NOMO-1 treated with dmso at 0.1 percent for 144 hours (cell line): ENCODE results near the gene BAIAP2L1.
"Not testable (repeated sequence)": the region's sequence is repeated elsewhere in the genome, so short reads cannot be mapped to it uniquely, and the experiment has no call there.

Source experiments
- DNase-seq: peaks from one replicate; lab custom pipeline; 2025; ENCODE audit not compliant: unreplicated experiment; lab: John Stamatoyannopoulos, UW

The BAIAP2L1 gene

DNA sequence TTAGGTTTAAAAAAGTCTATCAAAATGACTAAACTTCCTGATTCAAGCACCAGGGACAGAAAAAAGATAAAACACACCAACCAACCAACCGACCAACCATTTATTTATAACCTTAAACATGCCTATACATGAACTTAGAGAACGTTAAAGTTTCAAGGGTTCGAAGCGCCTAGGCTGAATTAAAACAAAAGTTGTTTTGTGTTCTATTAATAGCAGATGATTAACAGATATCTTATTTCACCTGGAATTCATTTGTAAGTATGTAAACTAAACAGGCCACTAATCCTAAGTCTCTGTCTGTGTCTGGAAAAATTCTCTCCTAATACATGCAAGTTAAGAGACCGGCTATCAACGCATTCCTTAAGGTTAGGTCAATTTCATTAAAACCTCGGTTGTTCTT lies 1.4 kb downstream of the BAIAP2L1 start:
- peak; percentile 10 for DNase-seq

DNA sequence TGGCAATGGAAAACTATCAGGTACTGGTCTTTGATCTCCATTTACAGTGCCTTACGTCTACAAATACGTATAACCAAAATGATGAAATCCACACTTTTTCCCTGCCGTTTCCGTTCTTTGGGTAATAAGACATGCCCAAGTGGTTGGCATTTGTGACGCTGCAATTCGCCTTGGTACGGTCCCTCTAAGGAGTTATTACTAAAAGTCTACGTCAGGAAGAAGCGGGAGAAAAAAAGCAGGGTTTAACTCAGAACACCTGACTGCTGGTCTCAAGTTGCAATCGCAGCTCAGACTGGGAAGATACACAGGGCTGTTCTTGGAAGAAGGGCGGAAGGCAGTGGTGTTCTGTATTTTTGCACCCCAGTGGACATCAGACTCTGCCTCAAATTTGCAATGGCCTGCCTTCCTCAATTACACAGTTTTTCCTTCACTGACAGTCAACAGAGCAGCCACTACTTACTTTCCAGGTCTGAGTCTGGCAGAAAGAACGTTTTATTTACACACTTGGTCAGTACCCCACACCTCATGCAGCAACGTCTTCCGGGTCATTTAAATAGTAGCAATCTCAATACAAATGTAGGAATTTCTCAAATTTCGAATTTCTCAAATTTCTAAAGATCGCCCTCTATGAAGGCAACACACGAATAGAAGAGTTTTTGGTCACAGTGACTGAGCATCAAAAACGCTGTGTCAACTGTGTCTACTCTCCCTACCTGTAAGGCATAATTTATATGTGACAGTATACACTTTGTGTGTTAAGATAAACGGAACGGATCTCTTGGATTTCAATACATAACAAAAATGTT lies 2.1 kb downstream of the BAIAP2L1 start:
- DNase-seq, result no peak

DNA sequence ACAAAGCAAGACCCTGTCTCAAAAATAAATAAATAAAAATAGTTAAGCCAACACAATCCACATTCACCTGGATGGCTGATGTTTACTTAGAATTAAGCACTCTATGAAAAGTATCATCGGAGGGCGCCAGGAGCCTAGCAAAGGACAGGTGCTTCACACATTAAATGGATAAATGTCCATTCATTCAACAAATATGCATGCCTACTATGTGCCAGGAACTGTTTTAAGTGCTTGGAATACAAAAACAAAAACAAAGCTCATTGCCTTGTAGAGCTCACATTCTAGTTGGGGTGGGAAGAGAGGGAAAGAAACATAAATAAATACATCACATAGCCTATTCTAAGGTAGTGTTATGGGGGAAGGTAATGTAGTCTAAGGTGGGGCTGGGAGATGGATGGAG lies 4.1 kb downstream of the BAIAP2L1 start:
- no peak for DNase-seq

DNA sequence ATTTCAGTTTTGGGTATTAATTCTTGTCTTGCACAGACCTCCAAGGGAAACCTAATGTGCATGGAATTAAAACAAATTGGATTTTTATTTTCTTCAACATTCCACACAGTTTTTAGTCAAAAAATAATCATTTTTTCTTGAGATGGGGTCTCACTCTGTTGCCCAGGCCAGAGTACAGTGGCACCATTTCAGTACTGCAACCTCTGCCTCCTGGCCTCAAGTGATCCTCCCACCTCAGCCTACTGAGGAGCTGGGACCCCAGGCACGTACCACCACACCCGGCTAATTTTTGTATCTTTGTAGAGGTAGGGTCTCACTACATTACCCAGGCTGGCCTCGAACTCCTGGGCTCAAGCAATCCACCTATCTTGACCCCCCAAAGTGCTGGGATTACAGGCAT lies 4.9 kb downstream of the BAIAP2L1 start:
- no peak for DNase-seq

DNA sequence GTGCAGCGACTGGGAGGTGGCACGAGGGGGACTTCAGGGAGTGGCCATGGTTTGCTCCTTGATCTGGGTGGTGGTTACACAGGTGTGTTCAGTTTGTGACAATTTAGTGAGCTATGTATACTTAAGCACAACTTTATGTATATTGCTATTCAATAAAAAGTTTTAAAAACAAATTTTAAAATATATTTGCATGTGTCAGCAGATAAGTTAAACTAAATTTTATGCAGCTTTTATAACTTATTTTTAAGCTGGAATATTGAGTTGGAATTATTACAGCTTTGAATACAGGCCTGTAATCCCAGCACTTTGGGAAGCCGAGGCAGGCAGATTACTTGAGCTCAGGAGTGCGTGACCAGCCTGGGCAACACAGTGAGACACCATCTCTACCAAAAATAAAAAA lies 5.4 kb downstream of the BAIAP2L1 start:
- DNase-seq, result no peak

DNA sequence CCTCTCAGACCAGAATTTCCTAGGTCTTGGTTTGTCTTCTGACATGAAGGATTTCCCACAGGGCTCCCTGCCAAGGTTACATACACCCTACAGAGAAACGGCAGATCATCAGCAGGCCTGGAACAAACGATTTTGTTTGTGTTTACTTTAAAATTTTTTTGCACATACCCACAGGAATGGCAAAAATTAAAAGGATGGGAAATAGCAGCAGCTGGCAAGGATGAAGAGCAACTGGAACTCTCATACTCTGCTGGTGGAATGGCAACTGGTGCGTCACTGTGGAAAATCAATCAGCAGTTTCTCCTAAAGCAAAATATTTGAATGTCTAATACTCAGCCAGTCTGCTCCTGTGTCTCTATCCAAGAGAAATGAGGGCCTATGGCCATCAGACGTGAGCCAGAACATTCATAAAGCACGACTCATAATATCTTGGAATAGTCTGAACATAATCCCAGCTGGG lies 6.5 kb downstream of the BAIAP2L1 start:
- DNase-seq, result no peak

DNA sequence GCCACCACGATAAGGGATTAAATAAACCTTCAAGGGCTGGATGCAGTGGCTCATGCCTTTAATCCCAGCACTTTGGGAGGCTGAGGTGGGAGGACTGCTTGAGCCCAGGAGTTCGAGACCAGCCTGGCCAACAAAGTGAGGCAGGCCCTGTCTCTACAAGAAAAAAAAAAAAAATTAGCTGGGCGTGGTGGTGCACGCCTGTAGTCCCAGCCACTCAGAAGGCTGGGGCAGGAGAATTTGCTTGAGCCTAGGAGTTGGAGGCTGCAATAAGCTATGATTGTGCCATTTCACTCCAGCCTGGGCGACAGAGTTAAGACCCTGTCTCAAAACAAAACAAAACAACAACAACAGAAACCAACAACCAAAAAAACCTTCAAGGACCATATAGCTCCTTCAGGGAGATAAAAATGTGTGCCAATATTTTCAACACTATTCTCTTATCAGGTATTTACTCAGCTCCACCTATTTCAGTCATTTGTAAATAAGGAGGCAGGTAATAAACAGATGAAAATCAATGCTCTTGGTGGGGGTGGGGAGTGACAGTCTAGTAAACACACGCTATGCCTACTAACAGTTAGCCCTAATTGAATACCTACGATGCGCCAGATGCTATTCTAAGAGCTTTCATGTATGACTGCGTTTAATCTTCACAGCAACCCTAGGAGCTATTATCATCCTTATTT lies 13.2 kb downstream of the BAIAP2L1 start:
- no peak for DNase-seq

DNA sequence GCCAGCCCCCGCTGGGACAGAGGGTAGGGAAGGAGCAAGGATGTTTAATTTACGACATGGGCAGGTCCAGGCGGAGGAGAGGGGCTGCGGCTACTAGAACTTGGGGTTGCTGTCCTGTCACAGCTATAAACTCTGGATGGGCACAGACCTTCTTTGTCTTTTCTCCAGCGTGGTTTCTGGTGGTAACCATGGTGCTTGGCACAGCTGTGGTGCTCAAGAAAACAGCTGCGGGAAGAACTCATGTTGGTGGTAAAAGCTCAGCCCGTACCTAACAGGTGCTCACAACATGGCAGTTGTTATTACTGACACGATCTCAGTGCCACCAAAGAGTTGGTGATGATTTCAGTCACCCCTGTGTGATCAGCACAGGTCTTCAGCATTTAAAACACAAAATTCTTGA lies 13.8 kb downstream of the BAIAP2L1 start:
- no peak for DNase-seq

DNA sequence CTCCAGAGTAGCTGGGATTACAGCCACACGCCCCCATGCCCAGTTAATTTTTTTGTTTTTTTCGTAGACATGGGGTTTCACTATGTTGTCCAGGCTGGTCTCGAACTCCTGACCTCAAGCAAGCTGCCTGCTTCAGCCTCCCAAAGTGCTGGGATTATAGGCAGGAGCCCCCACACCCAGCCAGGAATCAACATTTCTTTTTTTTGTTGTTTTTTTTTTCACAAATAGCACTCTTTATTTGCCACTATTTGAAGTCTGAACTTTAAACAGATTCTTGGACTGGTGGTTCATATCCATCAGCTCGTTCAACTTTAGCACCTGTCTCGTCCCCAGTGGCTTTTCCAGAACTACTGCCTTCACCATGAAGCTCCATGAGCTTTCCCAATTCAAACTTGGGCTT lies 15.4 kb downstream of the BAIAP2L1 start:
- DNase-seq, result not testable (repeated sequence)

DNA sequence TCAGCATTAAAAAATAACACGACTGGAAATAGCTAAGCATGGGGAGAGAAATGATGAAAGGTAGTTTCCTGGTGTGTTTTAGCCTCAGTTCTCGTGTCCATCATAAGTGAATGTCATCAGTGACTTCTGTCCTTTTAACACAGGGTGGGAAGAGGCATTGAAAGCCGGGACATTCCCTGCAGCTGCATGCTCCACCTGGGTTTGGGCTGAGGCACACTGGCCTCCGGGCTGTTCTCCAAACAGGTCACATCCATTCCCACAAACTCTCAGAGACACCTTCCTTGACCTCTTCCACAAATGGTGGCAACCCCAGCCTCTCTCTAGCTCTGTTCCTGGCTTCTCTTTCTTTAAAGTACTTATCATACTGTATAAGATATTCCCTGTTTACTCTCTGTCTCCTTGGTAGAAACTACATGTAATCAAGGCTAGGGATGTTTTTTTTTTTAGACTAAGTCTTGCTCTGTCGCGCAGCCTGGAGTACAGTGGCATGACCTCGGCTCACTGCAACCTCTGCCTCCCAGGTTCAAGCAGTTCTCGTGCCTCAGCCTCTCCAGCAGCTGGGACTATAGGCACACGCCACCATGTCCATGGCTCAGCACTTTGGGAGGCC lies 22.6 kb downstream of the BAIAP2L1 start:
- no peak for DNase-seq

DNA sequence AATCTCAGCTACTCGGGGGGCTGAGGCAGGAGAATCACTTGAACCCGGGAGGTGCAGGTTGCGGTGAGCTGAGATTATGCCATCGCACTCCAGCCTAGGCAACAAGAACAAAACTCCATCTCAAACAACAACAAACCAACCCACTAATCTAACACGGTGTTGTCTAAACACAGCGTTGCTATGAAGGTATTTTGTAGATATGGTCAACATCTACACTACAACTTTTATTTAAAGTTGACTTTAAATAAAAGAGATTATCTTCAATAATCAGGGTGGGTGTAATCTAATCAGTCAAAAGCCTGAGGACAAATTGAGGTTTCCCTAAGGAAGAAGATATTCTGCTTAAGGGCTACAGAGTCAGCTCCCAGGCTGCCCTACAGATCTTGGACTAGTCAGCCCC lies 24.2 kb downstream of the BAIAP2L1 start:
- no peak for DNase-seq

DNA sequence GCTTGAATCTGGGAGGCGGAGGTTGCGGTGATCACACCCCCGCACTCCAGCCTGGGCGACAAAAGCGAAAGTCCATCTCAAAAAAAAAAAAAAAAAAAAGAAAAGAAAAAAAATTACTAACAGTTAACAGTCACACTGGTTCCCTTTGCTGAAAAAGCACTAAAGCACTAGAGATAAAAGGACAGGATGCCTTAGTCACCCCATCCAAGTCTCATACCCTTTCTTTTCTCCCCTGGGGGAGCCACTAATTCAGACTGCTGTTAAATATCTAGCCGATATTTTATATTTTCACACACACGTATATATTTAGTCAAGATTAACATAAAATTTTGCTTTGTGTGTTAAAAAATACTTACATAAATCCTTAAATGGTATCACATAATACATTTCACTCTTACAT lies 25.2 kb downstream of the BAIAP2L1 start:
- DNase-seq, result no peak

DNA sequence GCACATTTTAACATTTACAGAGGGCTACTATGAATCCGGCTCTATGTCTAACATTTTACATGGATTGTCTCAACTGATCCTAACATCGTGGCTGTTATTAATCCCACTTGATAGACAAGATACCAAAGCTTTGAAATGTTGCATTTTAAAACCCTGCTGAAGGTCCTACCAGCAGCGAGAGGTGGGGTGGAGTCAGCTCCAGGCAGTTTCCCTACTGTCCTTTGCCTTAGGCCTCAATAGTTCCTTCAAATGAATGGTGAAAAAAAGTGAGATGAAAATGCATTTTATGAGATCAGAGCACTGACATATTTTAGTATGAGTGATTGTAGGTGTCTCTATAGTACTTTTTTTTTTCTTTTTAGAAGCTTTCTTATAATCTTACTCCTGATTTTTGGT lies 26.6 kb downstream of the BAIAP2L1 start:
- DNase-seq, result no peak

DNA sequence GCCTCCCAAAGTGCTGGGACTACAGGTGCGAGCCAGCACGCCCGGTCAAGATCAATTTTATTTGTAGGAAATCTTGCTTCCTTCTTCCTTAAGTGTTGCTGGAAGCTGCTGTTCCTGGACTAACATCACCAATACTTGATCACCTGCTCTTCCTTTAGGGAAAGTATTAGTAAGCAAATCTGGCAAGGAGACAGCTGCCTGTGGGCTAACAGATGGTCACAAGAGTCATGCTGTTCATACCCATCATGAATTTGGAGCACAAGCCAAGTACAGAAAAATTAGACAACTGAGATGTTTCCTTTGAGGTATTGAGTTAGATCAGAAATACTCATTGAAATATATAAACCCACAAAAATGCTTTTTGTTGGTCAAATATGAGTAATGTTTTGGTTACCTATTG lies 27.9 kb downstream of the BAIAP2L1 start:
- no peak for DNase-seq

DNA sequence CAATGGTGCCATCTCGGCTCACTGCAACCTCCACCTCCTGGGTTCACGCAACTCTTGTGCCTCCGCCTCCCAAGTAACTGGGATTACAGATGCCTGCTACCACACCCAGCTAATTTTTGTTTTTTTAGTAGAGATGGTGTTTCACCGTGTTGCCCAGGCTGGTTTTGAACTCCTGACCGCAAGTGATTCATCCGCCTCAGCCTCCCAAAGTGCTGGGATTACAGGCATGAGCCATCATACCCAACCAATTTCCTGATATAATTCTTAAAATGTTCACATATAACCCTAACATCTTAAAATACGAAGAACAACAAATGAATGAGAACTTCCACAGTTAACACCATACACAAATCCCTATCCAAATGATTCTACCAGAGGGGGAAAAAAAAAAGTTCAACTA lies 31.2 kb downstream of the BAIAP2L1 start:
- no peak for DNase-seq

DNA sequence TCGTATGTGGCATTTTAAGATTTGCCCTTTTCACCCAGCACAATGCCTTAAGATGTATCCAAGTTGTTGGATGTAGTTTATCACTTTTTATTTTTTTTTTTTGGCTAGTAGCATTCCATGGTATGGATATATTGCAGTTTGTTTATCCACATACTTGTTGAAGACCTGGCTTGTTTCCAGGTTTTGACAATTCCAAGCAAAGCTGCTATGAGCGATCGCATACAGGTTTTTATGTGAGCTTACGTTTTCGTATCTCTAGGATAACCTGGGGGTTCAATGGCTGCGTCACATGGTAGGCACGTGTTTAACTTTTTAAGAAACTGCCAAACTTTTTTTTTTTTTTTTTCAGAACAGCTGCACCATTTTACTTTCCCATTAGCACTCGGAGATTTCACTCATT lies 32.2 kb downstream of the BAIAP2L1 start:
- no peak for DNase-seq

DNA sequence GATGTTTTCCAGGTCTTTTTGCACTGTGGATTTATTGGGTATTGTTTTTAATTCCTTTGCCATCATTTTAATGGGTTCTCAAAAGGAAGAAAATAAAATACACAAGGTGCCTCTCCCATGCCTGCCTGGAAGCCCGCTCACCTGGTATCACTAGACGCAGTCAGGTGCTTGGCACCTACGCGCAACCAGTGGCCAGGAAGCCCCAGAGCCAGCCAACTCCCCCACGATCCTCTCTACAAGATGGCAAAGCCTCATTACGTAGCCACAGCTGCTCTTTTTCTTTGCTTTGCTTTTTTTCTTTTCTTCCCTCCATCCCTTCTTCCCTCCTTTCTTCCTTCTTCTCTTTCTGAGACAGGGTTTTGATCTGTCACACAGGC lies 34.3 kb downstream of the BAIAP2L1 start:
- DNase-seq, result no peak

DNA sequence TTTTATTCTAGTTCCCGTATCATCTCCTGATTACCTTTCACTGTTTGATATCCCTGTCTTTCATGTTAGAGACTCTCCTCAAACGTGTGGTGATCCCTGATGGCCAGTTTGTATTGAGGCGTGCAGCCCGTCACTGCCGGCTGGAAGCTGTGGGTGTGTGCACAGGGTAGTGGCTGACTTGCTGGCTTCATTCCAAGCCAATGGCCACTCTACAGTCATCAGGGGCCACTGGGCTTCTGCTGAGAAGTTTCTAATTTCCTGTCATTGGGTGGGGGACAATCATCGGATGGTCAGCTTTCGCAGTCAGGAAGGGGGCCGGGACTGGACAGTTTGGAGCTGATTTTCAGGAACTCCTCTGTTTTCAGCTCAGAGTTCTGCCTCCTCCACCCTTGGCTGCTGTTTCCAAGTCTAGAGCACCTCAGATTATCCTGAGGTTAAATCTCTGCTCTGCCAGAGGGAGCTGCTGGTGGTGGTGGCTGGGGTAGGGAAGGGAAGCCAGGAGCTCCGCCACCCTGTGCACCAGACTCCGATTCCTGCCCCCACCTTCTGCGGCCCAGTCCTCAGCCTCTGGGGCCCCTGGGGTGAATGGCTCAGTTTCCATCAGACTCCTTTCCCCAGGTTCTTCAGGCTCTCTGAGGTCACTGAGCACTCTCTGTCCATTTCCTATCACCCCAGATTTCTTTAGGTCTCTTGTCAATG lies 34.9 kb downstream of the BAIAP2L1 start:
- DNase-seq, result no peak

DNA sequence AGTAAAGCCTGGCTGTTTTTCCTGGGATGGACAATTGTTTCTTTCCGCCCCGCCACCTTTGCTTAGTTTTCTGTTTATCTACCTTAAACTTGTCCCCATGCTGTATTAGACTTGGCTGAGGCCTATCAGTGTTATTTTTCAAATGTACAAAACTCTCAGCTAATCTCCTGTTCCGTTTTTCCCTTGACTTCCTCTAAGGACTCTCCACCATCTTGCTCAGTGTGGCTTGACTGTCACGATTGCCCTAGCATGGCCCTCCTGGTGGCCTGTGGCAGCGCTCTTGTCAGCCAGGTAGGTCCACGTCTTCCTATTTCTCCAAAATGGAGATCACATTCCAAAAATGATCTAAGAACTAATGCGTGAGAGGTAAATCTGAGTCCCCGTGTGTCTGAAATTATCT lies 36.7 kb downstream of the BAIAP2L1 start:
- DNase-seq, result no peak

DNA sequence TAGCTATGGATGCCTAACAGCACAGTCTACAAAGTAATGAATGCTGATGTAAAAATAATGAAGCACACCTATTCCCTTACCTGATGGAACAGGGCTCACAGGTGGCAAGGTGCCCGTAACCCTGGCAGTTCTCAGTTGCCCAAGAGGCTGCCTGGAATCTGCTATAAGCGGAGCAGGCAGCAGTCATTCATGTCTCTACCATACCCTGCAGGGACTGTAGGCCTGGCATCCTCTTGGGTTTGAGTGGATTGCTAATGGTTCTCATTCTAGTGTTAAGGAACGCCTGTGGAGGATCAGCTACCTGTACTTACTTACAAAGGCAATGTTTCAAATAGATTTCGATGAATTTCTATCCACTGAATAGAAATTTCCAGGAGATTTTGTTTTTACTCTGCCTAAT lies 38.4 kb downstream of the BAIAP2L1 start:
- no peak for DNase-seq

DNA sequence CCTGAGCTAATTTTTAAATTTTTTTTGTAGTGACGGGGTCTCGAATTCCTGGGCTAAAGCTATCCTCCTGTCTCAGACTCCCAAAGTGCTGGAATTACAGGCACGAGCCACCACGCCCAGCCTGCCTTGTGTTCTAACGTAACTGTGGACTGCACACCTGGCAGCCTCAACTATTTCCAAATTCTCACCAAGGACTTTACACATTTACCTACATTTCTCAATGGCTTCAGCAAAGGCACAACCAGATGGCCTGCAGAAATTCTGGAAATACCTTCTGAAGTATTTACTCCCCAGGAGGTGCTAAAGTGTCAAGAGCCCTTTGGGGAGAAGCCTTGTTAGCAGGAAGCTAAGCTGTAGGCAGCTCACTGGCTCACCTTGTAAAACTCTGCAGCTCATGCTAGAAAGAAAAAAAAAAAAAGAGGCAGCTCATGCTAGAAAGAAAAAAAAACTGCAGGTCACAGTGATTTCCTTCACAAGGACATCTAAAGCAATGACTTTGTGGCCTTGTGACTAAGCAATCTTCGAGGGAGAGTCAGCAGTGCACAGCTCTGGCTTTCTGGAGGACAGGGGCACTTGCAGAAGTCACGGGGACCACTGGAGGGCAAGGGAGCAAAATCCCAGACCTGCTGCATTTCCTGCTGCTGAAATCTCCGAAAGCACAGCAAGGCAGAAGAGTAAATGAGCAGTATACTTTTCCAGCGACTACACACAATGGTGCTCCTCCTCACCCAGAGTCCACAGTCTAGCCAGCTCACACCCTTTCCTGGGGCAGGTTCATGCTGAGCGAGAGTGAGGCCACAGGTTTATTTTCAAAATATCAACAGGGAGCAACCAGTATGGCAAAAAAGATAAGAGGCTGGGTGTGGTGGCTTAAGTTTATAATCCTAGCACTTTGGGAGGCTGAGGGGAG lies 40.4 kb downstream of the BAIAP2L1 start:
- DNase-seq, result no peak
